Activated B cell treated with CpG ODN at 0.5 μM for 24 hours (primary cell): ENCODE data around the gene COL17A1. TPM values are rescaled to one million over a fixed set of nuclear protein-coding genes. Genes with fewer than 3 reads are reported as not detected.

Experiments
- ATAC-seq: fragments of 200-7000 bp; cut with Tn5 transposase; one replicate; pipeline ENCODE4 v1.10.0; 2021; ENCODE audit warnings: low read depth, mild to moderate bottlenecking, moderate library complexity
- CTCF ChIA-PET: fragments of 350-600 bp; sonication (Branson Sonifier 250); formaldehyde crosslinking; loops from one replicate; lab custom pipeline; 2021; ENCODE audit warnings: antibody characterized with exemption; lab: Charles Lee
- POLR2A ChIA-PET: fragments of 350-600 bp; sonication (Branson Sonifier 250); formaldehyde crosslinking; loops from one replicate; lab custom pipeline; 2021; ENCODE audit warnings: antibody characterized with exemption; lab: Charles Lee
- DNase-seq: peaks from one replicate; pipeline ENCODE4 v3.0.0; 2022
- H3K27ac Mint-ChIP-seq: one replicate; pipeline ENCODE4 v1.8.0; 2020; ENCODE audit warnings: mixed read lengths
- H3K27me3 Mint-ChIP-seq: one replicate; pipeline ENCODE4 v1.8.0; 2021; ENCODE audit warnings: mixed read lengths
- H3K36me3 Mint-ChIP-seq: one replicate; pipeline ENCODE4 v1.8.0; 2021; ENCODE audit warnings: low read depth, mixed read lengths
- H3K4me1 Mint-ChIP-seq: one replicate; pipeline ENCODE4 v1.8.0; 2021; ENCODE audit warnings: mixed read lengths
- H3K4me3 Mint-ChIP-seq: one replicate; pipeline ENCODE4 v1.8.0; 2020; ENCODE audit warnings: mild to moderate bottlenecking, mixed read lengths
- H3K9me3 Mint-ChIP-seq: one replicate; pipeline ENCODE4 v1.8.0; 2020; ENCODE audit warnings: mixed read lengths
- intact Hi-C: fragments of 100-400 bp; cut with micrococcal nuclease; formaldehyde crosslinking; loops from one replicate; pipeline ENCODE4 v1.15.1; 2024
- total RNA-seq: library from RNA; stranded (reverse); gene quantifications from 2 replicates; pipeline ENCODE4 v1.2.3, GENCODE V29; 2022
- TF ChIP-seq, protein P1 (sequence below): fragments of 200-600 bp; IDR thresholded peaks from one replicate; pipeline ENCODE4 v1.8.0; 2022; ENCODE audit warnings: antibody characterized with exemption, mild to moderate bottlenecking

Gene COL17A1
- not detected in 2 replicates for total RNA-seq

DNA sequence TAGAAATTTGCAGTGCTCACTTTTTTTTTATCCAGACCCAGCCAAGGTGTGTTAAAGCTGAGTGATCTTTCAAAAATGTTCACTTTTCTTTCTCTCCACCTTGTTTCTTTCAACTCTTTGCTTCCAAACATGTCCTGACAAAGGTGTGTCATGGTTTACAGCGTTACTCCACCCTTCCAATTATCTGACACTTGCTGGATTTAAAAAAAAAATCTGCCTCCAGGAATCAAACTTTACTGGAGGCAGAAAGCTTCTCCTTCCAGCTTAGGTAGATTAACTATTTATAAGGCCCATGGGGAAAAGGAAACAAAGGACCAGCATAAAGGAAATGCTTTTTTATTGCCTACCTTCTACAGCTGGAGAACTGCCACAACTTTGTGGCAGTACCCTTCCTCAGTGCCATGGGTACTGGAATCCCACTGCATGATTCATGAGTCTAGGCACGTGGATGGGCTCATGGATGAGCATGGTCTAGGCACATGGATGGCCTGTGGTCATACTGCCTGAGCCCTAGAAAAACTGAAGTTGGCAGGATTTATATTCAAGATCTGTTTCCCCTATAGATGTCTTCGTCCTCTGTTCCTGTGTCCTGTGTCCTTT, at the start of gene COL17A1:
TSS of gene COL17A1 (minus strand) at position 80 of the 600 bp plus-strand sequence. CDS start 5,207 bp downstream, outside the sequence.
- H3K4me1 Mint-ChIP-seq = no peaks in the 10 kb centered on the region
- DNase-seq (no peak), ATAC-seq (no peak)
- TF ChIP-seq, protein P1, sequence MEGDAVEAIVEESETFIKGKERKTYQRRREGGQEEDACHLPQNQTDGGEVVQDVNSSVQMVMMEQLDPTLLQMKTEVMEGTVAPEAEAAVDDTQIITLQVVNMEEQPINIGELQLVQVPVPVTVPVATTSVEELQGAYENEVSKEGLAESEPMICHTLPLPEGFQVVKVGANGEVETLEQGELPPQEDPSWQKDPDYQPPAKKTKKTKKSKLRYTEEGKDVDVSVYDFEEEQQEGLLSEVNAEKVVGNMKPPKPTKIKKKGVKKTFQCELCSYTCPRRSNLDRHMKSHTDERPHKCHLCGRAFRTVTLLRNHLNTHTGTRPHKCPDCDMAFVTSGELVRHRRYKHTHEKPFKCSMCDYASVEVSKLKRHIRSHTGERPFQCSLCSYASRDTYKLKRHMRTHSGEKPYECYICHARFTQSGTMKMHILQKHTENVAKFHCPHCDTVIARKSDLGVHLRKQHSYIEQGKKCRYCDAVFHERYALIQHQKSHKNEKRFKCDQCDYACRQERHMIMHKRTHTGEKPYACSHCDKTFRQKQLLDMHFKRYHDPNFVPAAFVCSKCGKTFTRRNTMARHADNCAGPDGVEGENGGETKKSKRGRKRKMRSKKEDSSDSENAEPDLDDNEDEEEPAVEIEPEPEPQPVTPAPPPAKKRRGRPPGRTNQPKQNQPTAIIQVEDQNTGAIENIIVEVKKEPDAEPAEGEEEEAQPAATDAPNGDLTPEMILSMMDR = no peak
- no peak within 1 kb of the TSS for H3K27ac Mint-ChIP-seq
- intact Hi-C loops = no loop called here
- no peaks in the 10 kb centered on the region for H3K36me3 Mint-ChIP-seq
- H3K27me3 Mint-ChIP-seq = peaks cover under 1% of the 10 kb centered on the region
- ChIA-PET CTCF (no interaction called here), POLR2A (no interaction called here)
- no peak within 1 kb of the TSS for H3K4me3 Mint-ChIP-seq
- no peaks in the 10 kb centered on the region for H3K9me3 Mint-ChIP-seq

DNA sequence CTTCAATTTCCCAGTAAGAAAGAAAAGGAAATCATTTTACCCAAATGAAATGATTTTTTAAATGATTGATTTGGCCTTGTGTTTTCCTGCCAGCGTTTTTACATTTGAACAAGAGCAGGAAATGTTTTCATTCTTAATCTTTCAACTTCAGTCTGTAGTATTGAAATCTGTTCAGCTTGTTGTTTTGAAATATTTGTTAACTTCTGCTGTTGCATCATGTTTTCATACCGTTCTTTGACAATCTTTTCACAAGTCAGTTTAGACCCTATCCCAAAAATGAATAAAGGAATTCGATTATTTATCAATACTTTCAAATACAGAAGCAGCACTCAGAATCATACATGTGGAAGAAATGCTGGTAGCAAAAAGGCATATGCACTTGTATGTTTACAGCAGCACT, 44.4 kb upstream of the COL17A1 start:
- H3K27ac Mint-ChIP-seq = no peak overlapping the region

DNA sequence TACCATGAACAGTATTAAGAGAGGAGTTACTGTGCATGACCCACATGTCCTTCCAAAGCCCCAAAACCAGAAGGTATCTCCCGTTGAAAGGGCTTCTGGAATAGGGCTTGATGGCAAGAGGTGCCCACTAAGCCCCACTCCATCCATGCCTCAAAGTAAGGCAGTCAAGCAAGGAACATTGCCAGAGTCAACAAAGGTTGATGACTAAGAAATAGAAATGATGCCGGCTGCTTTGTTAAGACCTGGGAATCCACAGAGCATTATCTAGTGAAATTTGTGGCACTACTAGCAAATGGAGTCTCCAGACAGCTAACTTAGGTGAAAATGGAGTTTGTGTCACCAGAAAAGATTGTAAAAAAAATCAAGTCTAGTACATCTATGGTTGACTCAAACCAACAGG, 42.5 kb upstream of the COL17A1 start:
- Mint-ChIP-seq H3K4me1 (peaks cover 5% of the 10 kb centered on the region), H3K36me3 (peaks cover 19% of the 10 kb centered on the region), H3K4me3 (no peak overlapping the region), H3K27ac (no peak overlapping the region), H3K9me3 (no peaks in the 10 kb centered on the region), H3K27me3 (peaks cover 7% of the 10 kb centered on the region)
- ChIA-PET CTCF (interaction anchor here (0.9 kb wide), 1 partner anchor 11 kb away, joined by 3 read pairs; no protein-coding TSS in a partner anchor), POLR2A (no interaction called here)
- DNase-seq = no peak
- intact Hi-C loops = no loop called here
- TF ChIP-seq, protein P1 = no peak
- ATAC-seq = no peak

More for the DNA sequence above, 44.4 kb upstream of the COL17A1 start:
- Mint-ChIP-seq H3K27me3 (peaks cover 7% of the 10 kb centered on the region), H3K4me3 (no peak overlapping the region), H3K9me3 (no peaks in the 10 kb centered on the region), H3K4me1 (peaks cover 1% of the 10 kb centered on the region), H3K36me3 (peaks cover 16% of the 10 kb centered on the region)
- ChIA-PET POLR2A (interaction anchor here (1.2 kb wide), 1 partner anchor 8 kb away, joined by 5 read pairs; the partner anchor contains the start of gene SFR1), CTCF (interaction anchor here (1.3 kb wide), 1 partner anchor 10 kb away, joined by 4 read pairs; no protein-coding TSS in a partner anchor)
- no peak for ATAC-seq
- DNase-seq = no peak
- TF ChIP-seq, protein P1 = no peak
- intact Hi-C loops = no loop called here

DNA sequence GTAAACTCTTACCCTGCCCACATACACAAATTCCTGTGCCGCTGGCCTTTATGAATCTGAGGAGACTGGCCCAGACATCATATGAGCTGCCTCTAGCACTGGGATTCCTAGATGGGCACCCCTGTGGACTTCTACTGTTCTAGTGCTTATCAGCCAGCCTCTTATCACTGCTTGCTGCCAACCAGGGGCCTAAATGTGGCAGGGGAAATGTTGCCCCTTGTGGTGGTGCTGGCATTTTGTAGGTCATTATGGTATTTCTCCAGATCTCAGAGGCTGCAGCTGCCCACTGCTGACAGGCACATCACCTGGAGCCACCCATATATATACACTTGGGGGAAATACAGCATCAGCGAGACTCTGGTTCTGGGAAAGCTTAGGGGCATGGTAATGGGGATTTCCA, 41.7 kb upstream of the COL17A1 start:
- Mint-ChIP-seq H3K36me3 (peaks cover 19% of the 10 kb centered on the region), H3K27me3 (no peaks in the 10 kb centered on the region), H3K27ac (no peak overlapping the region), H3K4me1 (peaks cover 10% of the 10 kb centered on the region), H3K4me3 (no peak overlapping the region), H3K9me3 (no peaks in the 10 kb centered on the region)
- TF ChIP-seq, protein P1 = no peak
- no peak for ATAC-seq
- ChIA-PET POLR2A (interaction anchor here (0.6 kb wide), 1 partner anchor 211 kb away, joined by 3 read pairs; no protein-coding TSS in a partner anchor), CTCF (interaction anchor here (0.7 to 1.4 kb wide), 5 partner anchors 12 to 320 kb away, joined by 3 to 4 read pairs (median 3); no protein-coding TSS in a partner anchor)
- no peak for DNase-seq
- intact Hi-C loops = no loop called here

DNA sequence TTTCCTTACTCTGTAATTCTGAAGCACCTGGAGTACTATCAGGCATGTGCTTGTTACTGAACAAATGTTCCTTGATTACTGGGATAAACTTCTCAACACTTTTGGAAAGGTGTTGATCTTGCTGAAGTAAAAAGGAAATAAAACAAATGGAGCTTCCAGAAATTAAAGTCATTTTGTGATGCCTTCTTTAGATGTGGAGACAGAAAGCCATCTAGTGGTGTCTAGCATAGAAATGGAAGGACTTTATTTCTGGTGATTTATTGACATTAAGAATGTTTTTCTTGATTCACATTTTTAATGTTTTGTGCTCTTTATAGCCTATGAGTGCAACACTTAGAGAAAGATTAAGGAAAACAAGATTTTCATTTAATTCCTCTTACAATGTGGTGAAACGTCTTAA, 37.7 kb upstream of the COL17A1 start:
- DNase-seq (no peak), ATAC-seq (no peak)
- H3K27me3 Mint-ChIP-seq = no peaks in the 10 kb centered on the region
- peaks cover 27% of the 10 kb centered on the region for H3K4me1 Mint-ChIP-seq
- TF ChIP-seq, protein P1 = no peak
- H3K27ac Mint-ChIP-seq = peak overlapping the region; percentile 18
- POLR2A ChIA-PET = interaction anchor here (0.7 to 1.0 kb wide), 2 partner anchors 146 to 209 kb away, joined by 3 read pairs; partner anchors contain the start of gene GSTO2
- no peaks in the 10 kb centered on the region for H3K9me3 Mint-ChIP-seq
- H3K4me3 Mint-ChIP-seq = peak overlapping the region; percentile 92
- intact Hi-C loops = loop anchor here (2.0 to 5.0 kb wide), 3 partner anchors 96 to 931 kb away; partner anchors contain the start of gene NT5C2
- CTCF ChIA-PET = interaction anchor here (0.7 to 0.9 kb wide), 2 partner anchors 16 to 236 kb away, joined by 4 read pairs; no protein-coding TSS in a partner anchor
- H3K36me3 Mint-ChIP-seq = peaks cover 26% of the 10 kb centered on the region
